GM12801 (cell line): ENCODE data around the gene DPP10.

Experiments used
- CTCF ChIP-seq: IDR thresholded peaks from one replicate; pipeline ENCODE4 v1.5.1; 2011; ENCODE audit warnings: control low read depth; ENCODE audit not compliant: insufficient read length; ENCODE audit errors: extremely low read depth

DPP10 gene

DNA sequence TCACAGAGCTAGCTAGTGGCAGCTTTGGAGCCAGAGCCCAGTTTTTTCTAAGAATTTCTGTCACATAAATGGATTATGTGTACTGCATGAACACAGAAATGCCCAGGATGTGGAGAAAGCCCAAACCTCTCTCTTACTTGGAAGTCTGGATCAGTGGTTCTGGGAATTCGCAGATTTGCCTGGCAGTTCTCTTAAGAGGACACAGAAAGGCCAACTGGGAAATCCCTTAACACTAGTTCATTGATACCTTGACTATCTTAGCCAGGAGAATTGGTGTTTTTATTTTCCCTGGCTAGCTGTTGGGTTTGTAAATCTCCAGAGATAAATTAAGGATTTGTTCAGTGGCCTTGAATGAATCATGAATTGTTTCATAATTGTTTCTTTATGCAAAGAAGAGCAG lies 95.3 kb downstream of the DPP10 start:
- TF ChIP-seq CTCF = no peak

- TF ChIP-seq CTCF = no peak
These were observed 100.3 kb downstream of the DPP10 start for GRCh38 chr2:114542695-114543094.

- TF ChIP-seq CTCF = no peak
These were observed 100.9 kb downstream of the DPP10 start for GRCh38 chr2:114543236-114543766.

- no peak for TF ChIP-seq CTCF
These were observed 102.6 kb downstream of the DPP10 start for GRCh38 chr2:114545052-114545451.

DNA sequence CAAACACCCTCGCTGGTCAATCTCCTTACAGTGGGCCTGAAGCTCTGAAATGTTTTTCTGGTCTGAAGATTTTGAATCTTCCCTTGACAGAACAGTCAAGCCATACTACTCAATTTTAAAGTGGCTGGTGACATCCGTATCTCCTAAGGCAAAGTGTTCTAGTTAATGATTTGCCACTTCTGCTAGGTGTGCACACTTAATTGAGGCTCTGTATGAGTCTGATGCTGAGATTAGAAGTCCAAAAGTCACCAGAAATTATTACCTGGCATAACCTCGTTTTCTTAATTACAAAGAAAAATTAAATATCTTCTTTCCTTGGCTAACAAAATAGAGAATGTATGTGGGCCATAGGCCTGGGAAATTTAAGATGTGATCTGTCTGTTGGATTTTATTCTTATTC lies 104.1 kb downstream of the DPP10 start:
- no peak for TF ChIP-seq CTCF

DNA sequence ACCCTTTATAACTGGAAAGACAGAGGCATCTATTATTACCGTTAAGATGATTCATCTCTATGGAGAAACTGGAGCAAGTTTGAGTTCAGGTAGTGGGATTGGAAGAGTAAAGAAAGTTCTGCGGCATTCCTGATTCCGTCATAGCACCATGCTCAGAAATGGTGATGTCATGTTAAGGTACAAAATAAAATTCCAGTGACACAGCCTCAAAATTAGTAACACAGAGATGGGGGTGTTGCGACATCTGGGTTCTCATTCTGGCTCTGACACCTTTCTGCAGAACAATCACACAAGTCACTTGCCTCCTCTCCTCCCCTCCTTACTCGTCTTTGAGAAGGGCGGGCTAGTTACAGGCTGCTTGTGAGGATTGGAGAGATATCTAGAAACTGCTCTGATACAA lies 105.7 kb downstream of the DPP10 start:
- no peak for TF ChIP-seq CTCF

DNA sequence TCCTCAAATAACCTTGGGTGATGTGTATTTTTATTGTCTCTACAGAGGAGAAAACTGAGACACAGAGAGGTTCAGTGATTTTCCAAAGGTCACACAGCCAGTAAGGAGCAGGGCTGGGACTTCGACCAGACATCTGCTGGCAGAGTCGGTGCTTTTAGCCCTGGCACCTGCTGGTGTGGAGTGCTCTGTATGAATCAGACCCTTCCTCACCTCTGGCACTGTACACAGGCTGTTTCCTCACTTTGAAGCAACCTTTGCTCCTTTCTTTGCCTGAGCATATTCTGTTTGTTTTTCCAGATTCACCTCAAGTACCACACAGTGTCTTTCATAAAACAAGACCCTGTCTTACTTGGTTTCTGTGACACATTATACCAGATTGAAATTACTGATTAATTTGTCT lies 107.9 kb downstream of the DPP10 start:
- no peak for TF ChIP-seq CTCF
